A204.1 (cell line): ENCODE results near the gene CAMKMT.
A peak's percentile ranks its signal among the peaks of the same experiment; 100 is the strongest.
"Not testable (repeated sequence)": the region's sequence is repeated elsewhere in the genome, so short reads cannot be mapped to it uniquely, and the experiment has no call there.

Experiments used
- FAIRE-seq: peaks from 2 replicates; lab custom pipeline; 2012; peaks lifted over from hg19 to GRCh38; lab: Jason Lieb, UNC

CAMKMT gene

DNA sequence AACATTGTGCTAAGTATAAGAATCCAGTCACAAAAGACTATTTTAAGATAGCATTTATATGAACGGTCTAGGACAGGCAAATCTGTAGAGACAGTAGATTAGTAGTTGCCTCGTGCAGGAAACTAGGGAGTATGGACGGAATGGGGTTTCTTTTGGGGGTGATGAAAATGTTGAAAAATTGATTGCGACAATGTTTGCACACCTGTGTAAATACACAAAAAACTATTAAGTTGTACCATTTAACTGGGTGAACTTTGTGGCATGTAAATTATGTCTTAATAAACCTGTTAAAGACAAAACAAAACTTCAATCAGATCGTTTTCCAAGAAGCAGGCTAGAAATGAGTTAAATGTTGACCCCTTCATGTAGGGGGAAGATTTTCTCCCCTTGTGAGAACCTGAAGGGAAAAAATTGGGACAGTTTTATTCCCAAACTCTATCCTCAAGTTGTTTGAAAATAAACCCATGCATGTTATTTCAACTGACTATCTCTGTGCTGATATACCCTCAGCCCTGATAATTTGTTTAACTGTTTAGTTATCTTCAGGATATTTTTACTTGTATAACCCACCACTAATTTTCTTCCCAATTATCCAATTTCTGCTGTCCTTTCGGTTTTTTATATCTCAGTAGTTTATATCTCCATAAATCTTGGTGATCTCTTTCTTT lies 87.2 kb downstream of the CAMKMT start:
- no peak for FAIRE-seq

DNA sequence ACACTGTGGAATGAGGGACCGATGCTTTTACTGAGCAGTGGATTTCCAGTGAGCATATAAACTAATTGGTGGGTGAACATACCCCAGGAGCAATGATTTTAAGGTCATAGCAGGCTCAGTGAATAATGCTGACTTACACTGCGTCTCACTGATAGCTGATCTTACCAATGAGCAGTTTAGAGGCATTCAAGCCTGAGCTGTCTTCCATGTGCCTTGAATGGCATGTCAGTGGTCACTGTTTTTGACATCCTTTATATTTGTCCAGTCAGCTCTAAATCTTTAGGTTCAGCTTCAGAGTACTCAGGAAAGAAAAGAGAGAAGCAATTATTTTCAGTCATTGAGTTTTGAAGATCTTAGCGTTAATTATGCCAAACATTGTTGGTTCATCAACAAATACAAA lies 88.3 kb downstream of the CAMKMT start:
- FAIRE-seq = no peak

DNA sequence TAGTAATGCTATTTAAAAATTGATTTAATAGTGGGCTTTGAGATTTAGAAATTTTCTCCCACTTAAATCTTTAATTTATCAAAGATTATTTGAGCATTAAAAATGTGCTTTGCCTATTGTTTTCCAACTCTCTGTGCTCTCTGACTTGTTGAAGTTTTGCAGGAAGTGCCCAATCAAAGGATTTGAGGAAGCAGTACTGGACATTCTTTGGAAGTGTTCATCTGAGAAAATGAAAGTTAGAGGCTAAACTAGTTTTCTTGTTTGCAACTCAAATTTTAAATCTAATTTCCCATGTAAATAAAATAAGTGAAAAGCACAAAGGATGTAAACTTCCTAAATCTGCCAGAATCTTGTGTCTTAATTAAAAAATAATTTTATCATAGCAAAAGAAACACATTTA lies 89.1 kb downstream of the CAMKMT start:
- FAIRE-seq = no peak

DNA sequence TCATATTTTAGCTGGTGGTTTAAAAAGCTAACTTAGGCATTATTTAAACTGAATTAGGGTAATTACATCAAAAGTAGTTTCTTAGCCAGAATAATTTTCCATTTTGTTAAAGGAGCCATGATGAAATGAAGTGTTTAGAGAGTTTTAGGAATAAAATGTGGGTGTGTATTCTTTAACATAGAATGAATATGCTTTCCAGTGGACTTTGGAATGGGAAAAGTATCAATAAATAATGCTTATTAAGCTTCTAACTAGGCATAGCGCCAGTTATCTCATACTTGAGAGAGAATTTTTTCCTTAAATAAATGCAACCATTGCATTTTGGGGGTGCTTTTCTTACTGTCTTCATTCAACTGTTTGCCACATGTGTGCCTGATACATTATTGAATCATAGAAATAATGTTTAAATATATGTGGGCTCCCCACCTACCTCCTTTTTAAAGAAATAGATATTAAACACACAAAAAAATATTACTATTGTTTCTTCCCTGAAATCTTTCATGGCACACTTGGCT lies 90.4 kb downstream of the CAMKMT start:
- no peak for FAIRE-seq

DNA sequence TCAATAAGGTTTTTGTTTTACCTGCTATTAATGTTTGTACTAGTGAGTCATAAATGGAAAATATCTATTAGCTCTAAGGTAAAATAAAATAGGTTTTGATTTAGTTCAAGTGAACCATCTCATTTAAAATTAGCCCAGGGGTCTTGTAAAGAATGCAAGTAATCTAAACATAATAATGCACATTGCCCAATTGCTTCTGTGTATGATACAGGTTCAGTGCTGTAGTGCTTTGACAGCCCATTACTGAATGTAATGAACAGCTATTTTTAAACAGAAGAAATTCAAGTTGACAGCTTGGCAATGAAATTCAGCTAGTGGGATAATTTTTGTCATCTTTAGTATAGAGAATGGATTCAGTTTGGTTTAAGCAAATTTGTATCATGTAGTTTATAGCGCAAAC lies 91.5 kb downstream of the CAMKMT start:
- FAIRE-seq = no peak

DNA sequence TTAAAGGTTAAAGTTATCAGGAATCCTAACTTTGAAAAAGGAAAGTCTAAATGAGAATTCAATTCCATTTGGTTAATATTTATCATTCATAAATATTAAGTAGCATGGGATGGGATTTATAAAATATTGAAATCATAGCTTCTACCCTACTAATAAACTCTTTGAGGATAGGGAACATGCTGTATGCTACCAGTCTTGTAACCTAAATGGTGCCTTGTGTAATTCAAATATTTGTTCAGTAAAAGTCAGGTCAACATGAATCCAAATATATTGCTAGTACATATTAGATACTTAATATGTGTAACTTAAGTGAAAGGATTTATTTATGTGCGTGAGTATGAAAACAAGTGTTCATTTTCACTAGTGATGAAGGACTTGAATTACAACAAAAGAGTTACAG lies 94.1 kb downstream of the CAMKMT start:
- FAIRE-seq = no peak

DNA sequence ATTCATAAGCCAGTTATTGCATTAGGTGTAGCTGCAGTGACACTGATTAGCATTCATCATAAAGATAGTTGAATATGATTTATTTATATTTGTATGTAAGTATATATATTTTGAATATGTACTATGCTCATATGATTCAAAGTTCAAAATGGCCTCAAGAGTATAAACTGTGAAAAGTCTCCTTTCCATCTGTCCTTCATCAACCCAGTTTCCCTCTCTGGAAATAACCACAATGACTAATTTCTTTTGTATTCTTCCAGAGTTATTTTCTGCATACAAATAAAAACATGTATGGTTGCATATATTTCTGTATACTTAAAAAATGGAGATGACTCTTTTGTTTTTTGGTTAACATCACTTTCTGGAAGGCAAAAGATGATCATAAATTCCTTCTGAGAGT lies 95.2 kb downstream of the CAMKMT start:
- no peak for FAIRE-seq

DNA sequence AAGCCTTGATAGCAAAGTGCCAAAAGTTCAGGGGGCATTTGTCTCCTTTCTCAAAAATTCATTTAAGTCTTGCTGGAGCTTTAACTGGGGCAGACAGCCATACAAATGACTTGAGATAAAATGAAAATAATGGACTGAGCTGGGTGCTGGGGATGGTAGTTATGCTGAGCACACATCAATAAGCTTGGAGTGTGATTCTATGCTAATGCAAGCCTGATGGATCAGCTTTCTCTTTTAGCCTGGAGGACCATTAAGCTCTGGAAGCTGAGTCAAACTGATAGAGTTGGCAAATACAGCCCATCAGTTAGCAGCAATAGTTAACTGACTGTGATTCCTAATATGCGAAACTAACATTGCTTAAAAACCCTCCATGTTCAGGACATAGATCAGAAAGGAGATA lies 98.0 kb downstream of the CAMKMT start:
- no peak for FAIRE-seq

DNA sequence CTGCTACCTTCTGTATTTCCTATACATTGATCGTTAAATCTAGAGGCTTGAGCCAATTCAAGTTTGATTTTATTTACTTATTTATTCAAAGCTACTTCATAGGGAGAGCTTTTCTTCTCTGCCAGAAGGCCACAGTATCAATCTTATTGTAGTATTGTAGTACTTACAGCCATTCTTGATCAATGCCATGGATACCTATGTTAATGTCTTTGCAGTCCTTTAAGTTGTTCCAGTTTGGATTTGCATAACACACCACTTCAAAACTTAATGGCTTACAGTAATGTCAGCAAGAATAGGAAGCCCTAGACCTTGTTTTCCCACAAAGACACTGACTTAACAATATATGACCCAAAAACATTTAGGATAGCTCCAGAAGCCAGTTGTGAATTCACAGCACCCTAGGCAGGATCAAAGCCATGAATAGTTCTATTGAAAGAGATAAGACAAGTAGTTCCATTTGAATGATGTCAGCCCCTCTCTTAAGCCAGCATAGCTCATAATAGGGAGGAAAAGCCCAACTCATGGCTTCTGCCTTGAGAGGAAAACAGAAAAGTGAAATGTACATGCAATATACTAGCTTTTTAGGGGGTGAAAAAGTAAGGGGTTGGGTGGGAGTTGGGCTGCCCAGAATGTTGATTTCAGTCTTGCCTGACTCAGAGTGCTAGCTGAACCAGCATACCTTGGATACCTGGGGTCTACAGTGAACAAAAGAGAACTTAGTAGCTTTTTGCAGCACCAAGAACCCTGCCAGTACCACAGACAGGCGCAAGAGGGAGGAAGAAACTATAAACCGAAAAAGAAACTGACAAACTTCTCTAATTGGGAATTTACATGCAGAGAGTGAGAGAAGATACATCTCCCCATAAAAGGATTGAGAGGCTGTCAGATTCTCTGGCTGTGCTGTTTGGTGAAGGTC lies 101.4 kb downstream of the CAMKMT start:
- no peak for FAIRE-seq

DNA sequence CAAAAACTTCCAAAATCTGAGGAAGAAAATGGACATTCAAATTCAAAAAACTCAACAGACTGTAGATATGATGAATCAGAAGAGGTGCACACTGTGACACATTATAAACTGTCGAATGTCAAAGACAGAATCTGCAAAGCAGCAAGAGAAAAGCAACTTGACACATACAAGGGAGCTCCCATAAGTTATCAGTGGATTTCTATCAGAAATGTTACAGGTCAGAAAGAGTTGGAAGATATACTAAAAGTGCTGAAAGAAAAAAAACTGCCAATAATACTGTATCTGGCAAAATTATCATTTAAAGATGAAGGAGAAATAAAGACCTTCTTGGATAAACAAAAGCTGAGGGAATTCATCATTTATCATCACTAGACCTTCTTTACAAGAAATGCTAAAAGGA lies 102.7 kb downstream of the CAMKMT start:
- FAIRE-seq = no peak

DNA sequence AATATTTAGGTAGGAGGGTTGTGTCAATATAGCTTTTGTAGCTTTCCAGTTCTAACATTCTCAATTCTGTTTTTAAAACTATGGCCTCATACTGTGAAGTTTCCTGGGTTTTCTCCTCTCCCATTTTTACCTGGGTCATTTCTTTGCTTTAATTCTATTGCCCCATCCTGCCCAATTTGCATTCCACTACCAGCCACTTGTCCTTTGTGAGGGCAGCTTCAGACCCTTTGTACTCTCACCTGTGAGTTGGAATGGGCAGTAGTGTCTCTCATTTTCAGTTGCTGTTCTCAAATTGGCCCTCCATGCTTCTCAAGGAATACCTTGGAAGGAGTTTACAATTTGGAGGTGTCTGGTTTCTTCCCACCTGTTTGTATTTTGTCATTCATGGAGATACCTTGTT lies 108.4 kb downstream of the CAMKMT start:
- FAIRE-seq = no peak

DNA sequence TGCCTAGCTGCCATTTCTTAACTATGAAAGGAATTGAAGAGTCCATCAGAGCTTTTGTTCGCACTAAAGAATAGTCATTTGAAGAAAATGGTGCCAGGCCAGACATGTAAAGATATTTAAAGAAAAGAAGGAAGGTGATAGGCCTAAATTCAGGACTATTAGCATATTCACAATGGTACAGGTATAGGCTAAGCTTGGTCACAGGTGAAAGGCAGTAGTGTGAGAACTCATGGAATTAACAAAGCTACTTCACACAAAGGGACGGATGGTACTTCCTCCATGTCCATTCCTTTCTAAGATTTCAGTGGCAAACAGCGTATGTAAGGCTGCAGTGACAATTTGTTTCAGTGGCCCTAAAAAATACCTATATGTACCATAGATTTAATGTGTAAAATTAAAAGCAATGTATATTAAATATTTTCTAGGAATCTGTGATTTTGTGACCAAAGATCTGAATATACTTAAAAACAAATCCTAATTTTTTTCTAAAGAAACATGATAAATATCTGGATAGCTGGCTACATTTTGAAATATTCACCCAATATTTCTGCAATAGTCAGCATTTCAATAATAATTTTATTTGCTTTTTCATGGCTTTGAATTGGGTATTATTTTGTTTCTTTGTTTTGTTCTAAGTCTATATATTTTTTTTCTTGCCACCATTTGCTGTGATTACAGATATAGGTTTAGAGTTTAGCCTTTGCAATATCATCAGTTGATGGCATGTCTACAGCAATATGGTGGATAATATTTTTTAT lies 116.1 kb downstream of the CAMKMT start:
- no peak for FAIRE-seq

DNA sequence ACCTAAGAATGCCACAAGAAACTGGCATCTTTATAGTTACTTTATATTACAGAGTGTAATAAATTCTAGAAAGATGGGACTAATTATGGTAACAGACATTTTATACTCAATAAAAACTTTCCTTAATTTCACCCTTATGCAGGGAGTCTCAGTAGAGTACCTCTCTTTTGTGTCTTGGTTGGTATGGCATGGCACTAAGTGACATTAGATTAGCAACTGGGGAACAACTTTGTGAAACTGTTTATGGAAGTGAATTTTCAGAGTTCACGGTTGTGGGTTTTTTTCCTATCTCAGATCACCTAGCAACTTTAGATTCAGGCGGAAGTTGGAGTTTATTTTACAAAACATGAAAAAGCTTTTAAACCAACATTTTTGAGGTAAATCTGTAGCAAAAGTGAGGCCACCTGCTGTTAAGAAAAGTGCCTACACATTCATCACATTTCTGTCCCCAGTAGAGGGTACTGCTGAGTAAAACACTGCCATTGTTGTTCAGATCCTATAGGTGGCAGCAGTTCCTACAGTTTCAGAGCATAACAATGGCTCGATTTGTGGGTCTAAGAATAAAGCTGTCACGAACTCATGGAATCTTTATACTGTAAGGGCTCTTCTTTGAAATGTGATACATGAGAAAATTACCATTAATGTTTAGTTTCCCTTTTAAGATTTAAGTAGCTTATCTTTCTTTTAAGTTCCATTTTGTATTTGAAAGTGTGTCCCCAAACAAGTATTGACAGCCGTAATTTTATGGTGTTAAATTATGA lies 117.6 kb downstream of the CAMKMT start:
- FAIRE-seq = peak; percentile 98

DNA sequence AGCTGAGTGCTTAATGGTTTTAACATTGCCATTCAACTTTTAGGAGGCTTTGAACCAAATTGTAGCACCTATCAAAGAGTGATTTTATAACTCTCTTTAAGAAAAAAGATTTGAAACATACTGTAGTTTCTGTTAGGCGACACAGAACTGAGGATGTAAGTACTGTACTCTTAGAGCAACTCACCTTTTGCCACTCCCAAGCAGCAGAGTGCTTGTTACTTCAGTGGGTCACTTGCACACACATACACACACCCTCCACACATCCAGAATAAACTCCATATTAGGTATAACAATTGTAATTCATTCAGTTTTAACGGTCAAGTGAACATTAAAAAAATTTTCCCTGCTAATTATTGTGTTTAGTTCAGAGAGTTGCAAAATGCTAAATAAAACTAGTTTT lies 118.3 kb downstream of the CAMKMT start:
- no peak for FAIRE-seq

DNA sequence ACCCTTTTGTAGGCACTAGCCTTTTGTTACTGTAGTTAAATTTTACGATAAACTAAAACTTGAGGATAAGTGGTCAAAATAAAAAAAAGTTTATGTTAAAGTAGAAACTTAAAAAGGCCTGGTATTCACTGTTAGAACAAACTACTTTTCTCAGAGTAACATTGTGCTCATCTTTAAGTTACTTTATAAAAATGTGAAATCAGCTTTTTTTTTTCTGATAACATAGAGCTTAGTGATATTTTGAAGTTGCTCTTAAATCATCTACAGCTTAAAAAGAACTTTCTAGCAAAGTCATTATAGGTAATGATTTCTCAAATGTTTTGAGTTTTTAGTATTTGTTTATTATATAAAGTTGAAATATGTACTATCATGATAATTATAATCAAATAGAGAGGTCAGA lies 125.3 kb downstream of the CAMKMT start:
- peak; percentile 70 for FAIRE-seq

DNA sequence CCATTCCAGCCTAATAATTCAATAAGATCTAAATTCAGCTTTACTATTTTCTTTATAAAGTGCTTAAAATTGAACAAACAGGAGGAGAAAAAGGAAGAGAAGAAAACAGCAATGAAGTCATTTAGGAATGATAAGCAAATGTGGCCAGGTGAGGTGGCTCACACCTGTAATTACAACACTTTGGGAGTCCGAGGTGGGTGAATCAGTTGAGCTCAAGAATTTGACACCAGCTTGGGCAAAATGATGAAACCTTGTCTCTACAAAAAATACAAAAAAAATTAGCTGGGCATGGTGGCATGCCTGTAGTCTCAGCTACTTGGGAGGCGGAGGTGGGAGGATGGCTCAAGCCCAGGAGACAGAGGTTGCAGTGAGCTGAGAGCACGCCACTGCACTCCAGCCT lies 129.0 kb downstream of the CAMKMT start:
- FAIRE-seq = no peak

DNA sequence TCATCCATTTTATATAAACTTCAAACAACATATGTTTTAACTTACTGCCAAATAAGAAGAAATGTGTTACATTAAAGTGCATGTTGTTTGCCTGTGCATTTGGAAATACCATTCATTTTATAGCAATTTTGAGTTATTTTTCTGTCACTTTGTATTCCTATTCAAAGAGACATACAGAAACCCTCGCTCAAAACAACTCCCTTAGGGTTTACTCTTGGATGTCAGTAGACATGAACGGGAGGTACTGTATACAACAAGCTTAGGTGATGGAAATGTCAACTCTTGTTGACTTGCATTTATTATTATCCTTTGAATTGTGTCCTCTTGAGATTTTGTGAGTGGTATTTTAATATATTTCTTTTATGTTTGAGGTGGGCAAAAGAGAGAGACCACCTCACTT lies 132.3 kb downstream of the CAMKMT start:
- FAIRE-seq = no peak

DNA sequence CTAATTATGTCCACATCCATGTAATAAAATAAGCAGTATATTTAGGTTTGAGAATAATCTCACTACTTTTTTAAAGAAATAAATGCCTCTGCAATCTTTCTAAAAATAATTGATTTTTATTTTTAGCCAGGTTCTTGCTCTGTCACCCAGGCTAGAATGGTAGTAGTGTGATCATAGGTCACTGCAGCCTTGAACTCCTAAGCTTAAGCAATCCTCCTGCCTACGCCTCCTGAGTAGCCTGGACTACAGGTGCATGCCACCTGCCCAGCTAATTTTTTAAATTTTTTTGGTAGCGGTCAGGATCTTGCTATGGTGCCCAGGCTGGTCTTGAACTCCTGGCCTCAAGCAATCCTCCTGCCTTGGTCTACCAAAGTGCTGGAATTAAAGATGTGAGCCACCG lies 133.3 kb downstream of the CAMKMT start:
- no peak for FAIRE-seq

DNA sequence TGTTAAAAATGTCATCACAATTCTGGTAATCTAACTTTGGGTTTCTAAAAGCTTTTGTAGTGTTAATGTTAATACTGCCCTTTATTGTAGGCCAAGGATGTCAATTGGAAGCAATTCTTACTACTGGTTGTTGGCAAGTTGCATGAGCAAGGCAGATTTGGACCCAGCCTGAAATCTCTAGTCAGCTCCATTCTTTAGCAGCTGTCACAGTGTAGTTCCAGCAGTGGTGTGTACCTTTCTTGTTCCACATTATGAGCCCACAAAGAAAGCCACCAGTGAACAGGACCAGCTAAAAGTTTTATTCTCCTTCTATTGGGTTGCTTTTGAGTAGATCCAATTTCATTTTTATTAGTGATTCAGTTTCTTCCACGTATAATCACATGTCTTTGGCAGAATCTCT lies 133.8 kb downstream of the CAMKMT start:
- no peak for FAIRE-seq

DNA sequence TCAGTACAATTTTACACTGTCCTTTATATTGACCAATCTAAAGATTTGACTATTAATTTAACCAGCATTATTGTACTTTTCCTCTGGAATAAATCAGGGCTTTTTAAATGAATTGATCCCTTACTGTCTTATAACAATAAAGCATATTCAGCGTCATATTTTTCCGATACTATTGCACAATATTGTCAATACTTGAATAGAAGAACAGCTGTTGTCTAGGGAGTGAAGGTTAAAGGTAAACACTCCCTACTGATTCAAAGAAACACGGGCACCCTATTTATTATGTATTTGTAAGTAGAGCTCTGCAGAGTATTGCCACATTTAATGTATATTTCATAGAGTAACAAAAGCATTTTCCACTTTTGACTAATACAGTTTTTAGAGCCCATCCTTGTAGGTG lies 134.4 kb downstream of the CAMKMT start:
- no peak for FAIRE-seq

DNA sequence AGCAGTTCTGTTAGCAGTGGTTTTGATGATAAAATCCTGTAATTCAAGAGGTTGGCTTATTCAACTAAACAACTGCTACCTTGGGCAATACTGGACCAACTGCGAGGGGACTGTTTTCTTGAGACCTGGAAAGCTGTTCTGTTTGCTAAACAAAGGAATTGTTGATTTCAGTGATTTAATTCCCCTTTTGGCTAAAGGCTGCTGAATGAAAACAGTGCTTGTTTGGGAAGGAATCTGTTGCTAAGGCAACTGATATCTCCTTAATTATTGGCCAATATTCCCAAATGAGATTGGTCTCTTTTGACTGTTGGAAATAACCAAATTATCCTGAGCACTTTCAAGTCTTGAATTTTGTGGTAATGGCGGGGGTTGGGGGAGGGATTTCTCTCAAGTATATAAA lies 136.8 kb downstream of the CAMKMT start:
- FAIRE-seq = no peak

DNA sequence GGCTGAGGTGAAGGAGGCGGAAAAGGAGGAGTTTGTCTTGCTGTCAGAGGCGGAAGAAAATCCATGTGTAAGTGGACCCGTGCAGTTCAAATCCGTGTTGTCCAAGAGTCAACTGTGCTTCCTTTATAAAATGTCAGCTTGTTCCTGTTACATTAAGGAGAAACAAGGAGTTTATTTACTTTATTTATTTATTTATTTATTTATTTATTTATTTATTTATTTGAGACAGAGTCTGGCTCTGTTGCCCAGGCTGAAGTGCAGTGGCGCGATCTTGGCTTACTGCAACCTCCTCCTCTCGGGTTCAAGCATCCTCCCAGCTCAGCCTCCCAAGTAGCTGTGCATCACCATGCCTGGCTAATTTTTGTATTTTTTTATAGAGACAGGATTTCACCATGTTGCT lies 143.9 kb downstream of the CAMKMT start:
- FAIRE-seq = not testable (repeated sequence)
